HG03045 (cell line): ENCODE results near the gene SIRT4.

Source experiments
- ATAC-seq: cut with Tn5 transposase; IDR thresholded peaks from one replicate; pipeline ENCODE4 v1.9.1; 2021; ENCODE audit warnings: mild to moderate bottlenecking, moderate library complexity; ENCODE audit not compliant: unreplicated experiment

SIRT4 gene

DNA sequence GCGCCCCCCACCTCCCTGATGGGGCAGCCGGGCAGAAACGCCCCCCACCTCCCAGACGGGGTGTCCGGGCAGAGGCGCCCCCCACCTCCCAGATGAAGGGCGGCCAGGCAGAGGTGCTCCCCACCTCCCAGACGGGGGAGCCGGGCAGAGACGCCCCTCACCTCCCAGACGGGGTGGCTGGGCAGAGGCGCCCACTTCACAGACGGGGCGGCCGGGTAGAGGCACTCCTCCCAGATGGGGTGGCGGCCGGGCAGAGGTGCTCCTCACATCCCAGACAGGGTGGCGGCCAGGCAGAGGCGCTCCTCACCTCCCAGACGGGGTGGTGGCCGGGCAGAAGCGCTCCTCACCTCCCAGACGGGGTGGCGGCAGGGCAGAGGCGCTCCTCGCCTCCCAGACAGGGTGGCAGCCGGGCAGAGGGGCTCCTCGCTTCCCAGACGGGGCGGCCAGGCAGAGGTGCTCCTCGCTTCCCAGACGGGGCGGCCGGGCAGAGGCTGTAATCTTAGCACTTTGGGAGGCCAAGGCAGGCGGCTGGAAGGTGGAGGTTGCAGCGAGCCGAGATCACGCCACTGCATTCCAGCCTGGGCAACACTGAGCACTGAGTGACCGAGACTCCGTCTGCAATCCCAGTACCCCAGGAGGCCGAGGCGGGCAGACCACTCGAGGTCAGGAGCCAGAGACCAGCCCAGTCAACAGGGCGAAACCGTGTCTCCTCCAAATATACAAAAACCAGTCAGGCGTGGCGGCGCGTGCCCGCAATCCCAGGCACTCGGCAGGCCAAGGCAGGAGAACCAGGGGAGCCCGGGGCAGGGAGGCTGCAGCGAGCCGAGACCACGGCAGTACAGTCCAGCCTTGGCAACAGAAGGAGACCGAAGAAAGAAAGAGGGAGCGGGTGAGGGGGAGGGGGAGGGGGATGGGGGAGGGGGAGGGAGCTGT is 23.7 kb upstream of the SIRT4 start:
- ATAC-seq = no peak

GRCh38 chr12:120283318-120283717 is 18.8 kb upstream of the SIRT4 start:
- no peak for ATAC-seq

DNA sequence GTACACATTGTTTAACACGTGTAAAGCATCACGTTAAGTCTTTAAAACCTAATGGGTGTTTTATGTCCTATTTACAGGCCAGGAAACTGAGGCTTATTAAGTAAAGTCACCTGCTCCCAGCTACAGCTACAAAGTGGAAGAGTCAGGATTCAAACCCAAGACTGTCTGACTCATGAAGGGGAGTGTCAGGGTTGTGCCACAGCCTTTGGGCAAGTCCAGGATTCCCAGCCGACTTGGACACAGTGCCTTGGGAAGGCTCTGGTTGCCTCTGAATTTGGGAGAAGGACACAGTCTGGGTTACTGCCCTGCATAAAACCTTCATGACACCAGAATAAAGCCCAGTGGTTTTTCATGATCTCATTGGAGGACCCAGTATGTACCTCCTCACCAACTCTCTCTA is 17.7 kb upstream of the SIRT4 start:
- no peak for ATAC-seq

DNA sequence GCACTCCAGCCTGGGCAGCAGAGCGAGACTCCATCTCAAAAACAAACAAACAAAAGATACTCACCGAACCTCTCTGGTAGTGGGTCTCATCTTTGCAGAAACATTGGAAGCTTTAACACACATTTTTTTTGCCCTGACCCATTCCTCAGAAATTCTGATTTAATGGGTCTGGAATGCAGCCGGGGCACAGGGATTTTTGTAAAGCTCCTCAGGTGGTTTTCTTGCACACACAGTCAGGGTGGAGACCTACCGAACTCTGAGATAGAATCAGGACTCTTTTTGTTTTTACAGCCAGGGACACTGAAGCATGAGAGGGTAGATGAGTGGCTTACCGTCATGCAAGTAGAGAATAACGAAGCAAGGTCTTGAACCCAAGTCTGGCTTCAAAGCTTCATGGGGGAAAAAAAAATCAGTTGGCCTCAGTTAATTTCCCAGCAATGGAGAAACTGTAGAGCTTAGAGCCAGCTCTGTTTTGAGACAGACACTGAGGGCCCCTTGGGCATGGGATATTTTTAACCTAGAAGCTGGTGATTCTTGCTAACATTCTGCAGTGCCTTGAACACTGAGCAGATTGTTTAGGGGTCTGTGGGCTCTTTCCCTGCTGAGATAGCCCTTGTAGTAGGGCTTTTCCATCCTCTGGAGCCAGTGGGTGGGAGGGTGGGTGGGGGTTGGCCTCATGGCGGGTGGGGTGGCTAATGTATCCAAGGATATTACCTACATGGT is 15.2 kb upstream of the SIRT4 start:
- ATAC-seq = no peak

DNA sequence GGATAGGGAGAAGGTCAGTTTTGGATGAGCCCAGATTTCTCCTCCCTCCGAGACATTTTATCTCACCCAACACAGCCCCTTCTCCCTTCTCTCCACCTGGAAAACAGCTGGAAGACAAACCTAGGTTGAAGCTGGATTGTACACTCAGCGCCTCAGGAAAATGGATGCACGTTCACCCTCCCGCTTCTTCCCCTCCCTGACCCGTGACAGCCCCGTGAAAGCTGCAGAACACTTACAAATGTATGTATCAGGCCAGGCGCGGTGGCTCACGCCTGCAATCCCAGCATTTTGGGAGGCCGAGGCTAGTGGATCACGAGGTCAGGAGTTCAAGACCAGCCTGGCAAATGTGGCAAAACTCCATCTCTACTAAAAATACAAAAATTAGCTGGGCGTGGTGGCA is 14.6 kb upstream of the SIRT4 start:
- ATAC-seq = no peak

DNA sequence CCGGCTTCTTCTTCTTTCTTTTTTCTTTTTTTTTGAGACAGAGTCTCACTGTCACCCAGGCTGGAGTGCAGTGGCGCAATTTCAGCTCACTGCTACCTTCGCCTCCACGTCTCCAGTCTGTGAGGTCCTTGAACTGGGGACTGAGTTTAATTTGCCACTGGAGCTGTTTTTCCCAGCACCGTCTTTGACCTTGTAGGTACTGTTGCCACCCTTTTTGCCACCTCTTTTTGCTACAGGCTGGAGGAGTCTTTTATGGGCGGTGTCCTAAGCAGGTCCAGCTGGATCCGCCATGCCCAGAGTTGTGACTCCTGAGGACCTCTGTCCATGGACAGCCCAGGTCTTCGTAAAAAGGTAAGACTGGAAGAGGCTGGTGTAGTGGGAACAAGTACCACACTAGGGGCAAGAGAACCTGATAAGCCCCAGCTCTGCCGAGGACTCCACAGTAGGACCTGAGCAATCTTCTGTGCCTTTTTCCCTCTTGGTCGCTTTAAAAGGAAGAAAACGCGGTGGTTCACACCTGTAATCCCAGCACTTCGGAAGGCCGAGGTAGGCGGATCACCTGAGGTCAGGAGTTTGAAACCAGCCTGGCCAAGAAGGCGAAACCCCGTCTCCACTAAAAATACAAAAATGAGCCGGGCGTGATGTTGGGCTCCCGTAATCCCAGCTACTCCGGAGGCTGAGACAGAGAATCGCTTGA is 11.4 kb upstream of the SIRT4 start:
- peak; percentile 0 for ATAC-seq

DNA sequence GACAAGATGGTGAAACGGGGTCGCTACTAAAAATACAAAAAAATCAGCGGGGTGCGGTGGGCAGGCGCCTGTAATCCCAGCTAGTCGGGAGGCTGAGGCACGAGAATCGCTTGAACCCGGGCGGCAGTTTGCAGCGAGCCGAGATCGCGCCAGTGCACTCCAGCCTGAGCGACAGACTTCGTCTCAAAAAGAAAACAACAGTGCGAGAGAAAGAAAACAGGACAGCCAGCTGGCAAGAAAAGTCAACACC is 9.8 kb upstream of the SIRT4 start:
- peak; percentile 4 for ATAC-seq

- ATAC-seq = peak; percentile 43
Measured at GRCh38 chr12:120292661-120293531, 9.2 kb upstream of the SIRT4 start, which contains the start of gene RNU4-1. Gene RNU4-1 (minus strand): TSS chr12:120293237.

- ATAC-seq = no peak
Measured at GRCh38 chr12:120314220-120314619, 12.1 kb downstream of the SIRT4 start.

- no peak for ATAC-seq
Measured at GRCh38 chr12:120316798-120317223, 14.7 kb downstream of the SIRT4 start.

- peak; percentile 99 for ATAC-seq
Measured at GRCh38 chr12:120317224-120318105, 15.3 kb downstream of the SIRT4 start.

GRCh38 chr12:120321382-120322202 is 19.5 kb downstream of the SIRT4 start:
- no peak for ATAC-seq

GRCh38 chr12:120323772-120324171 is 21.7 kb downstream of the SIRT4 start:
- no peak for ATAC-seq

GRCh38 chr12:120324841-120325417 is 22.8 kb downstream of the SIRT4 start:
- ATAC-seq = no peak

DNA sequence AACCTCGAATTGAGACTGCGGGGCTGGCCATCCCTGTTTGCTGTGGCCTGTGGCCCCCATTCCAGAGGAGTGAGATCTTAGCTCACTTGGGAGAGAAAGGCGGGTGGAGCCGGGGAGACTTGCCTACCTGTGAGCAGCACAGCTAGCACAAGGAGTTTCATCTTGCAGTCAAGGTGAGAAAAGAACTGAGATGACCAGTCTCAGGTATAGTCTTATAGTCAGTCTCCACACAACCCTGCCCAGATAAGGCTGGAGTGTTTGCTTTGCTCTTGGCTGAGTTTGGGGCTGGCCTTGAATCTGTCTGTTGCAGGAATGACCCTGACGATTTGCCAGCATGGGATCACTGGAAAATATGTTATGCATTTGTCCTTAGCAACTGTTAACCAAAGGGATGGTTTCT is 25.5 kb downstream of the SIRT4 start, which contains the start of gene PLA2G1B:
TSS of gene PLA2G1B (minus strand) at position 187 of the 400 bp plus-strand sequence. CDS start at position 161, 26 bp downstream.
- ATAC-seq = no peak

- no peak for ATAC-seq
Measured at GRCh38 chr12:120328228-120328627, 26.1 kb downstream of the SIRT4 start.

DNA sequence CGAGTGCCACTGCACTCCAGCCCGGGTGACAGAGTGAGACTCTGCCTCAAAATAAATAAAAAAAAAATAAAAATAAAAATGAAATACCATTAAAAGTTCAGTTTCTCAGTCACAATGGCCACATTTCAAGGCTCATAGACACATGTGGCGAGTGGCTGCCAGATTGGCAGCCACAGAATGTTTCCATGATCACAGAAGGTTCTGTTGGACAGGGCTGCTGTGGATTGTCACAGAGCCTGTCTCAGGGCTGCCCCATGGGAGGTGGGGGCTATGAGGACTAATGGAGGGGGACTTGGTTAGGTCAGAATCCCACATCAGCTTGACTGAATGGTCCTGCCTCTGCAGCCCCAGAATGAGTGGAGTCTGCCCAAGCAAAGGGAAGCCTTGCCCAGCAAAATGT is 29.3 kb downstream of the SIRT4 start:
- ATAC-seq = no peak

GRCh38 chr12:120332041-120332440 is 29.9 kb downstream of the SIRT4 start:
- no peak for ATAC-seq
